ENCODE measurements around the gene SIPA1L3. TPM values are rescaled to one million over a fixed set of nuclear protein-coding genes. Genes with fewer than 3 reads are reported as not detected.

The SIPA1L3 gene
- total and polyA plus RNA-seq, 9 of the 15 experiments (the other 6 are each of a cell fraction or from before 2014, with no cell fraction given) = 0.01 to 6.1 (median 2.5) TPM

GRCh38 chr19:38024992-38025908, 118.2 kb downstream of the SIPA1L3 start:
- no peaks in the 10 kb centered on the region for H3K79me2 ChIP-seq (ENCODE audit: control insufficient read depth, insufficient read depth, low read length)
- no peaks in the 10 kb centered on the region for H4K20me1 ChIP-seq (replicated peaks; ENCODE audit: control insufficient read depth, insufficient read depth, low read length)
- in situ Hi-C loops (cut with MboI) (no loop called here), intact Hi-C loops (cut with micrococcal nuclease) (no loop called here)
- FAIRE-seq (no peak), ATAC-seq (peak; percentile 87), DNase-seq (ENCODE audit: extremely low read depth in 1 of 4, low spot score in 3 of 4) (peak; percentile 28 to 49 (median 40))
- H3K27me3 ChIP-seq (ENCODE audit: control insufficient read depth in 2 of 2, insufficient read depth in 2 of 2, low read length in 2 of 2) = peaks cover 0 to 6% of the 10 kb centered on the region in 2 experiments; a peak in 1 of 5 replicates
- POLR2A ChIA-PET = interaction anchor here (0.5 kb wide), 1 partner anchor 383 kb away, joined by 3 read pairs; no protein-coding TSS in a partner anchor
- 27% methylated on average over 22 of the region's 22 CpGs for WGBS (ENCODE audit: insufficient coverage, low coverage, missing lambda C conversion rate)
- peak; percentile 56; the same call in 1 of the 2 replicates for TF ChIP-seq RAD51 (IDR thresholded peaks at IDR 0.05; ENCODE audit: borderline replicate concordance, low read depth)
- TF ChIP-seq, protein P1, sequence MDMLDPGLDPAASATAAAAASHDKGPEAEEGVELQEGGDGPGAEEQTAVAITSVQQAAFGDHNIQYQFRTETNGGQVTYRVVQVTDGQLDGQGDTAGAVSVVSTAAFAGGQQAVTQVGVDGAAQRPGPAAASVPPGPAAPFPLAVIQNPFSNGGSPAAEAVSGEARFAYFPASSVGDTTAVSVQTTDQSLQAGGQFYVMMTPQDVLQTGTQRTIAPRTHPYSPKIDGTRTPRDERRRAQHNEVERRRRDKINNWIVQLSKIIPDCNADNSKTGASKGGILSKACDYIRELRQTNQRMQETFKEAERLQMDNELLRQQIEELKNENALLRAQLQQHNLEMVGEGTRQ (CRISPR knock-in tag; IDR thresholded peaks at IDR 0.05) = peak; percentile 91
- TF ChIP-seq RBM25 (IDR thresholded peaks at IDR 0.05; ENCODE audit: low read depth, low read length, severe bottlenecking) = peak; percentile 15
- TF ChIP-seq ZBTB7A (IDR thresholded peaks at IDR 0.05; ENCODE audit: borderline replicate concordance, control insufficient read depth, low read depth, low read length) = no peak
- peak; percentile 27 for TF ChIP-seq NFYB (IDR thresholded peaks at IDR 0.05; ENCODE audit: extremely low read depth, insufficient read length)
- TF ChIP-seq, protein P2, sequence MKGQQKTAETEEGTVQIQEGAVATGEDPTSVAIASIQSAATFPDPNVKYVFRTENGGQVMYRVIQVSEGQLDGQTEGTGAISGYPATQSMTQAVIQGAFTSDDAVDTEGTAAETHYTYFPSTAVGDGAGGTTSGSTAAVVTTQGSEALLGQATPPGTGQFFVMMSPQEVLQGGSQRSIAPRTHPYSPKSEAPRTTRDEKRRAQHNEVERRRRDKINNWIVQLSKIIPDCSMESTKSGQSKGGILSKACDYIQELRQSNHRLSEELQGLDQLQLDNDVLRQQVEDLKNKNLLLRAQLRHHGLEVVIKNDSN (CRISPR knock-in tag; IDR thresholded peaks at IDR 0.05) = peak; percentile 85
- TF ChIP-seq YY1 (IDR thresholded peaks at IDR 0.05; ENCODE audit: borderline replicate concordance in 1 of 3, control insufficient read depth in 1 of 3, extremely low read depth in 1 of 3, insufficient read depth in 3 of 3, insufficient read length in 1 of 3, insufficient replicate concordance in 2 of 3, low read depth in 1 of 3, low read length in 2 of 3) = no peak
- TF ChIP-seq MEIS2 (IDR thresholded peaks at IDR 0.05; ENCODE audit: partially characterized antibody) = peak; percentile 23
- H2AFZ ChIP-seq (ENCODE audit: low read depth, low read length) = 0 out of 2 replicates have a peak overlapping the region, but pooled peaks have one; percentile 1
- no peak overlapping the region for H3K9ac ChIP-seq (ENCODE audit: insufficient read depth in 1 of 2, low read depth in 2 of 2, low read length in 2 of 2)
- H3K4me3 ChIP-seq = no peak overlapping the region
- no peaks in the 10 kb centered on the region for H3K36me3 ChIP-seq (ENCODE audit: control insufficient read depth, insufficient read depth, low read length)
- H3K4me2 ChIP-seq (ENCODE audit: insufficient read depth, low read length) = peak overlapping the region; percentile 19; the same call in 1 of the 2 replicates
- CTCF ChIA-PET (ENCODE audit: low intra/inter-chr PET ratio) = no interaction called here
- H3K9me3 ChIP-seq (replicated peaks; ENCODE audit: control insufficient read depth, insufficient read depth, low read depth, low read length) = no peaks in the 10 kb centered on the region; the same call in 1 of the 2 replicates
- H3K27ac ChIP-seq (ENCODE audit: extremely low read depth, low read depth, low read length) = no peak overlapping the region
- H3K9me1 ChIP-seq (ENCODE audit: control insufficient read depth, insufficient read depth, low read length) = no peaks in the 10 kb centered on the region
- H3K4me1 ChIP-seq (replicated peaks in 1 of 2; ENCODE audit: control insufficient read depth in 2 of 2, insufficient read depth in 2 of 2, low read length in 2 of 2) = no peaks in the 10 kb centered on the region
- no TSS peak for BruUV-seq (replicated peaks)

Data from K562 (cell line).